CD14-positive monocyte (primary cell): ENCODE results near the gene GPR25. TPM values are rescaled to one million over a fixed set of nuclear protein-coding genes. Genes with fewer than 3 reads are reported as not detected.

Experiments
- DNase-seq, 3 donors: peaks; one replicate each; pipeline ENCODE4 v3.0.0-alpha.2; 2011 to 2022
- H2AFZ ChIP-seq: 2 replicates; pipeline ENCODE4 v1.6.0; 2012; ENCODE audit warnings: mild to moderate bottlenecking, low read depth, low read length, inconsistent platforms; ENCODE audit not compliant: insufficient read depth, poor library complexity, severe bottlenecking
- H3K27ac ChIP-seq, 2 donors: 1 replicate in 1 of 2; 2 replicates in 1 of 2; pipeline ENCODE4 v1.5.1; 2012 to 2013; ENCODE audit warnings: low read length in 2 of 2, control low read depth in 1 of 2, inconsistent platforms in 1 of 2, low read depth in 1 of 2, mild to moderate bottlenecking in 1 of 2
- H3K27me3 ChIP-seq, 2 donors: one replicate each; pipeline versions ENCODE4 v1.6.0 to v1.6.1; 2011 to 2013; ENCODE audit warnings: low read length in 2 of 2; ENCODE audit not compliant: control insufficient read depth in 2 of 2, insufficient read depth in 2 of 2
- H3K36me3 ChIP-seq, 2 donors: replicated peaks in 1 of 2; 1 replicate in 1 of 2; 2 replicates in 1 of 2; pipeline versions ENCODE4 v1.5.1 to v1.6.1; 2012 to 2013; ENCODE audit warnings: low read length in 2 of 2, control low read depth in 1 of 2, inconsistent platforms in 1 of 2, mild to moderate bottlenecking in 1 of 2; ENCODE audit not compliant: insufficient read depth in 2 of 2, control insufficient read depth in 1 of 2
- H3K4me1 ChIP-seq, 2 donors: 1 replicate in 1 of 2; 2 replicates in 1 of 2; pipeline versions ENCODE4 v1.5.1 to v1.6.1; 2012 to 2013; ENCODE audit warnings: low read length in 2 of 2, control low read depth in 1 of 2, inconsistent platforms in 1 of 2, mild to moderate bottlenecking in 1 of 2, moderate library complexity in 1 of 2; ENCODE audit not compliant: insufficient read depth in 2 of 2, control insufficient read depth in 1 of 2
- H3K4me2 ChIP-seq: replicated peaks from 2 replicates; pipeline ENCODE3; 2012; ENCODE audit warnings: low read length, moderate library complexity, mild to moderate bottlenecking; ENCODE audit not compliant: poor library complexity, severe bottlenecking; ENCODE audit errors: extremely low read depth
- H3K4me3 ChIP-seq, 3 experiments: fragments of 200-600 bp in 1 of 3; sonication (generic) in 1 of 3; replicated peaks in 1 of 3; 1 replicate in 2 of 3; 2 replicates in 1 of 3; pipeline ENCODE4 v1.5.1; 2011 to 2013; ENCODE audit warnings: low read length in 3 of 3, mild to moderate bottlenecking in 3 of 3, control low read depth in 2 of 3, low read depth in 2 of 3, inconsistent platforms in 1 of 3, moderate library complexity in 1 of 3
- H3K79me2 ChIP-seq: 2 replicates; pipeline ENCODE4 v1.6.0; 2012; ENCODE audit warnings: mild to moderate bottlenecking, control low read depth, inconsistent platforms, low read length, moderate library complexity; ENCODE audit not compliant: insufficient read depth
- H3K9ac ChIP-seq: 2 replicates; pipeline ENCODE4 v1.6.0; 2017; ENCODE audit warnings: low read length, mild to moderate bottlenecking; ENCODE audit not compliant: insufficient read depth, poor library complexity, severe bottlenecking
- H3K9me3 ChIP-seq, 2 donors: replicated peaks in 1 of 2; 1 replicate in 1 of 2; 2 replicates in 1 of 2; pipeline versions ENCODE4 v1.5.1 to v1.6.1; 2012 to 2013; ENCODE audit warnings: low read length in 2 of 2, control low read depth in 1 of 2; ENCODE audit not compliant: control insufficient read depth in 1 of 2, insufficient read depth in 1 of 2
- H4K20me1 ChIP-seq: 2 replicates; pipeline ENCODE4 v1.6.0; 2012; ENCODE audit warnings: mild to moderate bottlenecking, low read length, control low read depth, moderate library complexity; ENCODE audit not compliant: insufficient read depth
- H3K27ac Mint-ChIP-seq, 7 donors: one replicate each; pipeline ENCODE4 v1.8.0; 2020; ENCODE audit warnings: mild to moderate bottlenecking in 7 of 7, mixed read lengths in 7 of 7, moderate library complexity in 6 of 7, inconsistent platforms in 2 of 7
- H3K27me3 Mint-ChIP-seq, 3 donors: one replicate each; pipeline ENCODE4 v1.8.0; 2021 to 2022; ENCODE audit warnings: low read depth in 3 of 3, mild to moderate bottlenecking in 3 of 3, mixed read lengths in 3 of 3, moderate library complexity in 3 of 3, inconsistent platforms in 1 of 3
- H3K36me3 Mint-ChIP-seq, 2 donors: one replicate each; pipeline ENCODE4 v1.8.0; 2020; ENCODE audit warnings: mixed read lengths in 2 of 2, inconsistent platforms in 1 of 2, mild to moderate bottlenecking in 1 of 2
- H3K4me1 Mint-ChIP-seq: one replicate; pipeline ENCODE4 v1.8.0; 2020; ENCODE audit warnings: mild to moderate bottlenecking, mixed read lengths
- H3K4me3 Mint-ChIP-seq, 2 donors: one replicate each; pipeline ENCODE4 v1.8.0; 2020; ENCODE audit warnings: mild to moderate bottlenecking in 2 of 2, mixed read lengths in 2 of 2, moderate library complexity in 1 of 2
- H3K9me3 Mint-ChIP-seq, 7 donors: one replicate each; pipeline ENCODE4 v1.8.0; 2020 to 2022; ENCODE audit warnings: mixed read lengths in 7 of 7, mild to moderate bottlenecking in 6 of 7, moderate library complexity in 6 of 7, inconsistent platforms in 2 of 7
- CTCF ChIP-seq: fragments of 200-600 bp; IDR thresholded peaks from one replicate; pipeline ENCODE4 v1.8.0; 2022; ENCODE audit warnings: antibody characterized with exemption, mild to moderate bottlenecking
- WGBS: methylation state at CpG from one replicate; pipeline ENCODE4 v1.1.5; 2013; ENCODE audit warnings: missing lambda C conversion rate; ENCODE audit not compliant: insufficient coverage; 5-methylcytosine and 5-hydroxymethylcytosine counted together
- intact Hi-C, 2 donors: fragments of 100-400 bp; cut with micrococcal nuclease; formaldehyde crosslinking; loops; one replicate each; pipeline versions ENCODE4 v1.15.0 to v1.15.1; 2023
- polyA plus RNA-seq, 3 donors: library from polyadenylated mRNA; depleted of rRNA in 1 of 3; unstranded in 2 of 3; stranded (reverse) in 1 of 3; fragments of 300-500 nt in 2 of 3; fragments of >200 nt in 1 of 3; fragmentation: Illumina TruSeq in 2 of 3; gene quantifications; 1 replicate in 2 of 3; 2 replicates in 1 of 3; pipeline ENCODE4 v1.2.3, GENCODE V29; 2012 to 2021

Gene GPR25
- polyA plus RNA-seq, 3 donors, result 0.13 TPM; not detected in 2

GRCh38 chr1:200899954-200900867 lies 27.4 kb downstream of the GPR25 start:
- no peaks in the 10 kb centered on the region for H4K20me1 ChIP-seq
- no peaks in the 10 kb centered on the region for H3K9me3 ChIP-seq
- no peak overlapping the region for H3K4me2 ChIP-seq
- H3K36me3 Mint-ChIP-seq, result no peaks in the 10 kb centered on the region
- intact Hi-C loops, result no loop called here
- H3K79me2 ChIP-seq, result no peaks in the 10 kb centered on the region
- H3K4me1 ChIP-seq, result peaks cover 9 to 29% of the 10 kb centered on the region in 2 donors
- no peak for TF ChIP-seq CTCF
- H3K4me3 ChIP-seq, result no peak overlapping the region
- DNase-seq, result no peak
- no peak overlapping the region for H3K27ac Mint-ChIP-seq
- peaks cover 0 to 2% (median 2%) of the 10 kb centered on the region in 3 donors for H3K27me3 Mint-ChIP-seq
- no peaks in the 10 kb centered on the region for H3K27me3 ChIP-seq
- no peak overlapping the region for H3K27ac ChIP-seq
- no peak overlapping the region for H2AFZ ChIP-seq
- peak overlapping the region; percentile 8 for H3K9ac ChIP-seq
- no peaks in the 10 kb centered on the region for H3K9me3 Mint-ChIP-seq
- H3K36me3 ChIP-seq, result no peaks in the 10 kb centered on the region
- H3K4me3 Mint-ChIP-seq, result no peak overlapping the region
- 97% methylated on average over 10 of the region's 16 CpGs for WGBS
- peaks cover 35% of the 10 kb centered on the region for H3K4me1 Mint-ChIP-seq

- H3K4me1 ChIP-seq, result peaks cover 9 to 29% of the 10 kb centered on the region in 2 donors
- peaks cover 31% of the 10 kb centered on the region for H3K4me1 Mint-ChIP-seq
- no peak overlapping the region for H3K4me3 Mint-ChIP-seq
- intact Hi-C loops, result no loop called here
- H3K9me3 Mint-ChIP-seq, result no peaks in the 10 kb centered on the region
- H2AFZ ChIP-seq, result no peak overlapping the region
- no peak for DNase-seq
- no peaks in the 10 kb centered on the region for H3K36me3 Mint-ChIP-seq
- H3K4me3 ChIP-seq, result no peak overlapping the region
- H3K79me2 ChIP-seq, result no peaks in the 10 kb centered on the region
- H3K27me3 Mint-ChIP-seq, result peaks cover 0 to 2% (median 2%) of the 10 kb centered on the region in 3 donors
- no peak overlapping the region for H3K27ac Mint-ChIP-seq
- no peak overlapping the region for H3K27ac ChIP-seq
- no peaks in the 10 kb centered on the region for H3K27me3 ChIP-seq
- H4K20me1 ChIP-seq, result no peaks in the 10 kb centered on the region
- no peaks in the 10 kb centered on the region for H3K36me3 ChIP-seq
- TF ChIP-seq CTCF, result no peak
- 97% methylated on average over 17 of the region's 17 CpGs for WGBS
- no peak overlapping the region for H3K4me2 ChIP-seq
- no peaks in the 10 kb centered on the region for H3K9me3 ChIP-seq
- H3K9ac ChIP-seq, result no peak overlapping the region
Measured at GRCh38 chr1:200900877-200901276, 28.1 kb downstream of the GPR25 start.
